Measurements from ENCODE around the gene TMEM271. TPM values are rescaled to one million over a fixed set of nuclear protein-coding genes. Genes with fewer than 3 reads are reported as not detected.

The TMEM271 gene
- total RNA-seq, 2 experiments from 2014 or later: not detected

DNA sequence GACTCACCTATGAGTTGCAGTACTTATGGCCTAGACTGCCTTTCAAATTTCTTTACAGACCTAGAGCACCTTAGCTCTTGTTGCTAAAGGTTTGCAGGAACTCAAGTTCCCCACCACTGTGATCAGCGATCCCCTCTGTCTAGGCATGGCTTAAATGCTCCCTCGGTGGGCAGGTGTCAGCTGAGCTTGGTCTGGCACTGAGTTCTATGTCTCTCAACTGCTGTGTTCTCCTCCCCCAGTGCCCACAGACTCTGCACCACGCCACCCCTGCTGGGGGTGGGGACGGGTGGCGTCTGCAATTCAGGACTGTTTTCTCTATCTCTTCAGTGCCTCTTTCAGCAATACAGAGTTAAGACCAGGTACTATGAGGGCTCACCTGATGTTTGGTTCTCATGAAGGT, 30.5 kb downstream of the TMEM271 start:
- Mint-ChIP-seq H3K27ac (no peak overlapping the region), H3K4me1 (no peaks in the 10 kb centered on the region), H3K9me3 (ENCODE audit: low read depth) (peaks cover 8% of the 10 kb centered on the region), H3K4me3 (no peak overlapping the region), H3K36me3 (ENCODE audit: low read depth) (peaks cover 2% of the 10 kb centered on the region), H3K27me3 (peaks cover 7% of the 10 kb centered on the region)
- intact Hi-C loops (cut with DNase I, micrococcal nuclease): no loop called here
- ATAC-seq (no peak), DNase-seq (no peak)
- ChIA-PET CTCF (interaction anchor here (0.6 kb wide), 1 partner anchor 8 kb away, joined by 3 read pairs; no protein-coding TSS in a partner anchor), POLR2A (no interaction called here)

GRCh38 chr4:544386-545105, 31.5 kb downstream of the TMEM271 start:
- Mint-ChIP-seq H3K36me3 (ENCODE audit: low read depth) (peaks cover 2% of the 10 kb centered on the region), H3K9me3 (ENCODE audit: low read depth) (peaks cover 8% of the 10 kb centered on the region), H3K27ac (no peak overlapping the region), H3K4me3 (no peak overlapping the region), H3K4me1 (no peaks in the 10 kb centered on the region), H3K27me3 (peaks cover 7% of the 10 kb centered on the region)
- ChIA-PET POLR2A (no interaction called here), CTCF (no interaction called here)
- no peak for DNase-seq
- no peak for ATAC-seq
- intact Hi-C loops (cut with DNase I, micrococcal nuclease): no loop called here

- peaks cover 19% of the 10 kb centered on the region for H3K36me3 Mint-ChIP-seq (ENCODE audit: low read depth)
- CTCF ChIA-PET: no interaction called here
- H3K27ac Mint-ChIP-seq: no peak overlapping the region
- no peak overlapping the region for H3K4me3 Mint-ChIP-seq
- intact Hi-C loops (cut with DNase I, micrococcal nuclease): no loop called here
- POLR2A ChIA-PET: no interaction called here
- ATAC-seq: no peak
- H3K4me1 Mint-ChIP-seq: no peaks in the 10 kb centered on the region
- no peaks in the 10 kb centered on the region for H3K27me3 Mint-ChIP-seq
- no peak for DNase-seq
- H3K9me3 Mint-ChIP-seq (ENCODE audit: low read depth): peaks cover 8% of the 10 kb centered on the region
Observed at GRCh38 chr4:541271-541670, 34.8 kb downstream of the TMEM271 start.

- H3K4me3 Mint-ChIP-seq: no peak overlapping the region
- no peaks in the 10 kb centered on the region for H3K4me1 Mint-ChIP-seq
- no peaks in the 10 kb centered on the region for H3K27me3 Mint-ChIP-seq
- POLR2A ChIA-PET: no interaction called here
- CTCF ChIA-PET: no interaction called here
- intact Hi-C loops (cut with DNase I, micrococcal nuclease): no loop called here
- no peak overlapping the region for H3K27ac Mint-ChIP-seq
- no peak for DNase-seq
- H3K36me3 Mint-ChIP-seq (ENCODE audit: low read depth): peaks cover 39% of the 10 kb centered on the region
- H3K9me3 Mint-ChIP-seq (ENCODE audit: low read depth): peaks cover 2% of the 10 kb centered on the region
- no peak for ATAC-seq
Observed at GRCh38 chr4:538542-539142, 37.5 kb downstream of the TMEM271 start.

DNA sequence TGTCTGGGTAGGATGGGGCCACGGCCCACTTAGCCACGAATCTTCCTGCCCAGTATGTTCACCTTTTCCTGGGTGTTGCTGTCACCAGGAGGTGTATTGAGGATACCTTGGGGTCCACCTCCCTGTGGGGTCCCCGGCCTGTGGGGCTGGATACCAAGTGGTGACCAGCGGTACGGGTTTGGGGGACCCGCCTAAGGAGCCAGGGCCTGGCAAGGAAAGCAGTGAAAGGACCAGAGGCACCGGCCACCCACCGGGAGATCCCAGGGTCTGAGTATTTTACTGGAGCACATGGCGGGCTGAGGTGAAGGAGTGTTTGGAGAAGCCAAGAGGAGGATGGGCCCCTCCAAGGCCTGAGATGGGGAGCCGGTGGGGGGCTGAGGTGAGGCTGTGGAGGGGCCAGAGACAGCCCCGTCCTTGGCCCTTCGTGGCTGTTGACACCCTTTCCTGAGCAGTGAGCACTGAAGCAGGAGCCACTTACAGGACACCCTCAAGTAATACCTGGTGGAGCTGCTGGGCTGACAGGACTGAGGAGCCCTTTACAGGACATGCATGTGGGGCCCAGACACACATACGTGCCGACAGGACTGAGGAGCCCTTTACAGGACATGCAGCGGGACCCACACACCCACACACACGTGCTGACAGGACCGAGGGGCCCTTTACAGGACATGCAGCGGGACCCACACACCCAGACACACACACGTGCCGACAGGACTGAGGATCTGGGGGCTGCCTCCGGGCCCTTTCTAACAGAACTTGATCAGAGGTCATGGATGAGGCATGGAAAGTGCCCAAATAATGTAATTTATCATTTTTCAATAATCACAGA, 38.4 kb downstream of the TMEM271 start:
- no peak for DNase-seq
- Mint-ChIP-seq H3K4me3 (no peak overlapping the region), H3K9me3 (ENCODE audit: low read depth) (peaks cover under 1% of the 10 kb centered on the region), H3K4me1 (no peaks in the 10 kb centered on the region), H3K27me3 (no peaks in the 10 kb centered on the region), H3K36me3 (ENCODE audit: low read depth) (peaks cover 45% of the 10 kb centered on the region), H3K27ac (no peak overlapping the region)
- ChIA-PET POLR2A (no interaction called here), CTCF (no interaction called here)
- intact Hi-C loops (cut with DNase I, micrococcal nuclease): no loop called here
- ATAC-seq: no peak

DNA sequence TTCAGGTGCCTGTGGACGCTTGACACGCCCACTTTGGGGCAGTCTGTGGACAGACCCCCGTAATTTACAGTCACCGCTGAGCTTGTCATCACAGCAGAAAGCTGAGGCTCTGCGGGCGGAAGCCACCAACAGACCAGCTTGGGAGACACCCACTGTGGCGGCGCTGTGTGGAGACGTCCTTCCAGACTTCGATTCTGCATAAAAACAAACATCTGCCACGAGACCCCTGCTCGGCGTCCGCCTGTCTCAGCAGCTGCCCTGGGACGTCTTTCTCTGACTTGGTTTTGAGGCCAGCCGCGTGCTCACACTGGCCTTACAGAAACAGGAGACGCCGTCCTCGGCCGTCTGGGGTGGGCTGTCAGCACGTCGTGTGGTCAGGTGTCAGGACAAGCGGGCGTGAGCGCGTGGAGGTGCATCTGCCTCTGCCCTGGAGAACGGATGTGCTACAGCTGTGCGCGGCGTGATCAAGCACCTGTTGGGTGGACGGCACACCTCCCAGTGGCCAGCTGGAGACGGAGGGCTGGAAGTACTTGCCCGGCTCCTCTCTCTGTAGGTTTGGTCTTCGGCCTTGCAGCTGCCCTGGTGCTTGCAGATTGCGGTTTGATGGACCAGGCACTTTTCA, 39.6 kb downstream of the TMEM271 start:
- POLR2A ChIA-PET: no interaction called here
- CTCF ChIA-PET: no interaction called here
- Mint-ChIP-seq H3K4me1 (no peaks in the 10 kb centered on the region), H3K27ac (no peak overlapping the region), H3K9me3 (ENCODE audit: low read depth) (peaks cover 4% of the 10 kb centered on the region), H3K36me3 (ENCODE audit: low read depth) (peaks cover 56% of the 10 kb centered on the region), H3K4me3 (no peak overlapping the region), H3K27me3 (no peaks in the 10 kb centered on the region)
- ATAC-seq (no peak), DNase-seq (no peak)
- intact Hi-C loops (cut with DNase I, micrococcal nuclease): no loop called here

DNA sequence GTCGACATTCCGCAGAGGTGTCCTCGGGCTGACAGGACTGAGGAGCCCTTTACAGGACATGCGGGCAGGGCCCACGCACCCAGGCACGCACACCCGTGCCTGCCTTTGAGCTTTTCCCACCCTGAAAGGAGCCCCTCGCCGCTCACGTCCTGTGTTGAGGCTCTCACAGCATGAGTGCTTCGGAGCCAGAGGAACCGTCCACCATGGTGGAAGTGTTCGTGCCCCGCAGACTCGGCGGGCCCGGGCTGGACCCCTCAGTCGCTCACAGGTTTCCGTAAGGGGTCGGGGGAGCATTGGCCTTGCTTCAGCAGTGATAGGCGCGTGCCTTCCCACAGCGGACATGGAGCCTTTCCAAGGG, 40.2 kb downstream of the TMEM271 start:
- Mint-ChIP-seq H3K4me1 (no peaks in the 10 kb centered on the region), H3K4me3 (no peak overlapping the region), H3K27ac (no peak overlapping the region), H3K36me3 (ENCODE audit: low read depth) (peaks cover 56% of the 10 kb centered on the region), H3K9me3 (ENCODE audit: low read depth) (peaks cover 4% of the 10 kb centered on the region), H3K27me3 (no peaks in the 10 kb centered on the region)
- no peak for ATAC-seq
- POLR2A ChIA-PET: no interaction called here
- intact Hi-C loops (cut with DNase I, micrococcal nuclease): no loop called here
- no peak for DNase-seq
- CTCF ChIA-PET: no interaction called here

DNA sequence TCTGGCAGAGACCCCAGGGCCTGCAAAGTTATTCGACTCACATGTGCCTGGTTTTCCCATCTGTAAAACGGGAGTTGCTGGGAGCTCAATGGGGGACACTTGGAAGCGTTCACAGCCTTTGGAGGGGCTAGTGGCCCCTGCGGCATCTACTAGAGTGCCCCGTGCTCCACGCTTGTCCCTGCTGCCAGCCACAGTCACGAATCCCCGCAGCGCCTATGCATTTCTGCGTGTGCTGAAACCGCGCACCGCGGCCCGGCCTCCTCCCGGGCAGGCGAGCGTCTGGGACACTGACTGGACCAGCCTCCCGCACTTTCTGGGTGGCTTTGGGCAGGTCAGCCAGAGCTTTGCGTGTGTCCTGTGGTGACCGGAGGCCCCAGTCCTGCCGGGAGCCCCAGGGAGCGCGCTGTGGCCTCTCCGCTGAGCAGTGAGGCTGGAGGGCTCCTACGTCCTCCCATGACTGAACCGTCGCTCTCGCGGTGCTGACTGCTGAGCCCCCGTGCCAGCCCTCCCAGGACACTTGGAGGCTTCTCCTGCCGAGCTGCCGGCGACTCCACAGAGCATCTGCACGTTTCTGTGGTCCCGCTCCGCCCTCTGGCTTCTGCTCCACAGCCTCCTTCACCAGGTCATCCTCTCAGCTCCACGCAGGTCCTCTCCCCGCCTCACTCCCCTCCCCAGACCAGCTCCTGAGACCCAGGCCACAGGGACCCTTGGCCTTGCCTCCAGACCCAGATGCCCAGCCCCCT, 40.7 kb downstream of the TMEM271 start:
- intact Hi-C loops (cut with DNase I, micrococcal nuclease): no loop called here
- Mint-ChIP-seq H3K27me3 (no peaks in the 10 kb centered on the region), H3K9me3 (ENCODE audit: low read depth) (peaks cover 4% of the 10 kb centered on the region), H3K36me3 (ENCODE audit: low read depth) (peaks cover 58% of the 10 kb centered on the region), H3K27ac (no peak overlapping the region), H3K4me1 (no peaks in the 10 kb centered on the region), H3K4me3 (no peak overlapping the region)
- ChIA-PET CTCF (no interaction called here), POLR2A (no interaction called here)
- no peak for ATAC-seq
- DNase-seq: no peak

GRCh38 chr4:534576-535151, 41.4 kb downstream of the TMEM271 start:
- Mint-ChIP-seq H3K9me3 (ENCODE audit: low read depth) (peaks cover 4% of the 10 kb centered on the region), H3K36me3 (ENCODE audit: low read depth) (peaks cover 64% of the 10 kb centered on the region), H3K27ac (no peak overlapping the region), H3K4me1 (no peaks in the 10 kb centered on the region), H3K27me3 (no peaks in the 10 kb centered on the region), H3K4me3 (no peak overlapping the region)
- intact Hi-C loops (cut with DNase I, micrococcal nuclease): no loop called here
- no peak for DNase-seq
- ChIA-PET CTCF (no interaction called here), POLR2A (no interaction called here)
- ATAC-seq: no peak

DNA sequence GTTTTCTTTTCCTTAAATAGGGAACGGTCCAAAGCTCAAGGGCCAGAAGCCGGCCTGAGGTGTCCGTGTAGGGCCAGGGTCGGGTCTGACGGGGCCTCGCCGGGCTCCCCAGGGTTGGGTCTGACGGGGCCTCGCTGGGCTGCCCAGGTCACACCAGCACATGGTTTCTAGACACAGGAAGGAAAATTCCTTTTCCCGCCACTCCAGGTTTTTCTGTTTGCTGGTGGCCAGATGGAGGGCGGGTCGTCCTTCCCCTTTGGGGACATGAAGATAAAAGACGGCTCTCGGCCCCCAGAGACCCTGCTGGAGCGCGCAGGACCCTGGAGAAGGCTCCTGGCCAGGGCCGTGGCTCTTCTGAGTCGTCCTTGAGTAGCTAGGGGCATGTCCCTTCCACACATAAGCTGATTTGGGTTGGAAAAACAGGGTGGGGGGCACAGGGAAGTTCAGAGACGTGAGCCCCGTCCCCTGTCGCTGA, 42.0 kb downstream of the TMEM271 start:
- ChIA-PET POLR2A (no interaction called here), CTCF (interaction anchor here (0.6 kb wide), 1 partner anchor 120 kb away, joined by 3 read pairs; no protein-coding TSS in a partner anchor)

More for the DNA sequence above, 42.0 kb downstream of the TMEM271 start:
- Mint-ChIP-seq H3K4me3 (no peak overlapping the region), H3K9me3 (ENCODE audit: low read depth) (peaks cover 4% of the 10 kb centered on the region), H3K36me3 (ENCODE audit: low read depth) (peaks cover 63% of the 10 kb centered on the region), H3K27ac (no peak overlapping the region), H3K27me3 (no peaks in the 10 kb centered on the region), H3K4me1 (no peaks in the 10 kb centered on the region)
- intact Hi-C loops (cut with DNase I, micrococcal nuclease): no loop called here
- ATAC-seq: no peak
- DNase-seq: no peak
